ENCODE data around the gene LRIG1.

DNA sequence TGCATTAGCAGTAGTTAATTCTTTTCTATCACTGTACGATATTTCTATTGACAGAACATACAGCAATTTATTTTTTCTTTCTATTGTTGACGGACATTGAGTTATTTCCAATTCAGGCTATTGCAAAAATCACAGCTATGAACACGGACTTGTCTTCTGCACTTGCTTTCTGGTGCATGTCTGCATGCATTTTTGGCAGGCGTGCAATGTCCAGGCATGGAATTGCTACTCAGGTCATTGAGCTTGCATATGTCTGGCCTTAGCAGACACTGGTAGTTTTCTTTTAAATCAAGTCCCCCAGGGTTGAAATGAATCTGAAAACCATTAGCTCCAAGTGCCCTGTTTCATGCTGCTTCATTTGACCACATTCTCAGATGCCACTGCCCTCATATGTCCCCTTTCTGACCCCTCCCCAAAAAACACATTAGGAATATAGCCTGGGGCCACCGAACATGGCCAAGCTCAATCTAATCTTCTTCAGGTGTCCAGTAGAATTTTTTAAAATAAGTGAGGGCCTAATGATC, 72.8 kb downstream of the LRIG1 start:
- TF ChIP-seq, protein P1, sequence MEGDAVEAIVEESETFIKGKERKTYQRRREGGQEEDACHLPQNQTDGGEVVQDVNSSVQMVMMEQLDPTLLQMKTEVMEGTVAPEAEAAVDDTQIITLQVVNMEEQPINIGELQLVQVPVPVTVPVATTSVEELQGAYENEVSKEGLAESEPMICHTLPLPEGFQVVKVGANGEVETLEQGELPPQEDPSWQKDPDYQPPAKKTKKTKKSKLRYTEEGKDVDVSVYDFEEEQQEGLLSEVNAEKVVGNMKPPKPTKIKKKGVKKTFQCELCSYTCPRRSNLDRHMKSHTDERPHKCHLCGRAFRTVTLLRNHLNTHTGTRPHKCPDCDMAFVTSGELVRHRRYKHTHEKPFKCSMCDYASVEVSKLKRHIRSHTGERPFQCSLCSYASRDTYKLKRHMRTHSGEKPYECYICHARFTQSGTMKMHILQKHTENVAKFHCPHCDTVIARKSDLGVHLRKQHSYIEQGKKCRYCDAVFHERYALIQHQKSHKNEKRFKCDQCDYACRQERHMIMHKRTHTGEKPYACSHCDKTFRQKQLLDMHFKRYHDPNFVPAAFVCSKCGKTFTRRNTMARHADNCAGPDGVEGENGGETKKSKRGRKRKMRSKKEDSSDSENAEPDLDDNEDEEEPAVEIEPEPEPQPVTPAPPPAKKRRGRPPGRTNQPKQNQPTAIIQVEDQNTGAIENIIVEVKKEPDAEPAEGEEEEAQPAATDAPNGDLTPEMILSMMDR (IDR thresholded peaks at IDR 0.05): no peak
- no peak for TF ChIP-seq EP300 (IDR thresholded peaks at IDR 0.05)
- no peak for TF ChIP-seq POLR2A (IDR thresholded peaks at IDR 0.05)

Data from tibial nerve (tissue), 4 donors.